HG02798 (cell line): ENCODE data around the gene PRKAA1.
A peak's percentile ranks its signal among the peaks of the same experiment; 100 is the strongest.

Experiments
- ATAC-seq: cut with Tn5 transposase; IDR thresholded peaks from one replicate; pipeline ENCODE4 v1.9.1; 2021; ENCODE audit warnings: mild to moderate bottlenecking; ENCODE audit not compliant: unreplicated experiment, poor library complexity

PRKAA1 gene

GRCh38 chr5:40798012-40798800, at the start of gene PRKAA1:
Gene PRKAA1, minus strand, starts transcription at chr5:40798374. Its CDS starts 185 bp downstream, at chr5:40798189.
- ATAC-seq, result peak; percentile 99

- ATAC-seq, result no peak
Measured at GRCh38 chr5:40847525-40847924, 49.4 kb upstream of the PRKAA1 start.

GRCh38 chr5:40846371-40846770, 48.2 kb upstream of the PRKAA1 start:
- ATAC-seq, result no peak

GRCh38 chr5:40844565-40844964, 46.4 kb upstream of the PRKAA1 start:
- no peak for ATAC-seq

GRCh38 chr5:40842351-40842750, 44.2 kb upstream of the PRKAA1 start:
- no peak for ATAC-seq

GRCh38 chr5:40841068-40841805, 43.1 kb upstream of the PRKAA1 start, which contains the start of gene CARD6:
Gene CARD6, plus strand, starts transcription at chr5:40841367. Its CDS starts 16 bp downstream, at chr5:40841383.
- ATAC-seq, result peak; percentile 59

- ATAC-seq, result no peak
Measured at GRCh38 chr5:40838086-40838485, 39.9 kb upstream of the PRKAA1 start.

- ATAC-seq, result peak; percentile 98
Measured at GRCh38 chr5:40834849-40835787, 36.9 kb upstream of the PRKAA1 start, which contains the start of gene RPL37. Gene RPL37, minus strand, starts transcription at chr5:40835222. Its CDS starts 37 bp downstream, at chr5:40835185.

GRCh38 chr5:40834391-40834848, 36.2 kb upstream of the PRKAA1 start:
- ATAC-seq, result no peak

- ATAC-seq, result no peak
Measured at GRCh38 chr5:40833712-40834229, 35.6 kb upstream of the PRKAA1 start.

GRCh38 chr5:40832345-40832744, 34.2 kb upstream of the PRKAA1 start:
- no peak for ATAC-seq

GRCh38 chr5:40831346-40832210, 33.4 kb upstream of the PRKAA1 start:
- peak; percentile 16 for ATAC-seq

GRCh38 chr5:40829748-40830533, 31.8 kb upstream of the PRKAA1 start:
- ATAC-seq, result no peak

- no peak for ATAC-seq
Measured at GRCh38 chr5:40828690-40829661, 30.8 kb upstream of the PRKAA1 start.

GRCh38 chr5:40828021-40828631, 30.0 kb upstream of the PRKAA1 start:
- ATAC-seq, result no peak

- ATAC-seq, result no peak
Measured at GRCh38 chr5:40827188-40827977, 29.2 kb upstream of the PRKAA1 start.
